ENCODE measurements around the gene WDR88. TPM values are rescaled to one million over a fixed set of nuclear protein-coding genes. Genes with fewer than 3 reads are reported as not detected.
"Not testable (repeated sequence)": the region's sequence is repeated elsewhere in the genome, so short reads cannot be mapped to it uniquely, and the experiment has no call there.

WDR88 gene
- total RNA-seq, 4 donors from 2014 or later, result not detected

DNA sequence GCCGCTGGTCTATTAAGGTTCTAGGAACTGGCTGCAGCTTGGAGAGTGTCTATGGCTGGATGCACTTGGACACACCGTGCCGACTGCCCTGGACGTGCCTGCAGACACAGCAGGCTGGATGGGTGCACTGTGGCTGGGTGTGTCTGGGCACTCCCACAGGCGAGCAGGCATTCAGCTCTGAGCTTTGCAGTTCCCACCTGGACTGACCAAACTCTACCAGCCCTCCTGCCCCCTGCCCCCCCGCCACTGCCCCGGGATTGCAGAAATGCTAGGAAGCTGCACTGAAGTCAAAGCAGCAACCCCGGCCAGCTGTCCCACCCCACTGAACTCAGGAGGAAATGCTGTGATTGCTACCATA is 55.2 kb downstream of the WDR88 start:
- WGBS, 2 donors, result 59 to 72% methylated on average over 7 to 8 of the region's 8 CpGs
- DNase-seq (ENCODE audit: low spot score in 2 of 2), result no peak
- intact Hi-C loops (cut with DNase I; ENCODE audit: low total_unique reads), result no loop called here
- H3K4me3 ChIP-seq (ENCODE audit: low read depth, poor library complexity, severe bottlenecking), result no peak overlapping the region
- no peak for TF ChIP-seq POLR2A (IDR thresholded peaks at IDR 0.05)
- TF ChIP-seq, protein P1, sequence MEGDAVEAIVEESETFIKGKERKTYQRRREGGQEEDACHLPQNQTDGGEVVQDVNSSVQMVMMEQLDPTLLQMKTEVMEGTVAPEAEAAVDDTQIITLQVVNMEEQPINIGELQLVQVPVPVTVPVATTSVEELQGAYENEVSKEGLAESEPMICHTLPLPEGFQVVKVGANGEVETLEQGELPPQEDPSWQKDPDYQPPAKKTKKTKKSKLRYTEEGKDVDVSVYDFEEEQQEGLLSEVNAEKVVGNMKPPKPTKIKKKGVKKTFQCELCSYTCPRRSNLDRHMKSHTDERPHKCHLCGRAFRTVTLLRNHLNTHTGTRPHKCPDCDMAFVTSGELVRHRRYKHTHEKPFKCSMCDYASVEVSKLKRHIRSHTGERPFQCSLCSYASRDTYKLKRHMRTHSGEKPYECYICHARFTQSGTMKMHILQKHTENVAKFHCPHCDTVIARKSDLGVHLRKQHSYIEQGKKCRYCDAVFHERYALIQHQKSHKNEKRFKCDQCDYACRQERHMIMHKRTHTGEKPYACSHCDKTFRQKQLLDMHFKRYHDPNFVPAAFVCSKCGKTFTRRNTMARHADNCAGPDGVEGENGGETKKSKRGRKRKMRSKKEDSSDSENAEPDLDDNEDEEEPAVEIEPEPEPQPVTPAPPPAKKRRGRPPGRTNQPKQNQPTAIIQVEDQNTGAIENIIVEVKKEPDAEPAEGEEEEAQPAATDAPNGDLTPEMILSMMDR (IDR thresholded peaks at IDR 0.05), result no peak

DNA sequence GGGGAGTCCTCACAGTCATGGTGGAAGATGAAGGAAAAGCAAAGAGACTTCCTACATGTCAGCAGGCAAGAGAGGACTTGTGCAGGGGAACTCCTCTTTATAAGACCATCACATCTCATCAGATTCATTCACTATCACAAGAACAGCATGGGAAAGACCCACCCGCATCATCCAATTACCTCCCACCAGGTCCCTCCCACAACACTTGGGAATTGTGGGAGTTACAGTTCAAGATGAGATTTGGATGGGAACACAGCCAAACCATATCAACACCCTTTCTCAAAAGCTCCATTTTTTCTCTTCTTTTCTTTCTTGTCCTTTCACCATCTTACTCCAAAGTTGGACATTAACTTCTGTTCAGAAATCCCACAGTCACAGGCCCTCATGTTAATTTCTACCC is 57.5 kb downstream of the WDR88 start:
- no peak for DNase-seq (ENCODE audit: low spot score in 2 of 2)
- intact Hi-C loops (cut with DNase I; ENCODE audit: low total_unique reads), result no loop called here
- WGBS, 2 donors, result 0 to 63% methylated on average over 1 of the region's 1 CpG
- TF ChIP-seq, protein P1 (IDR thresholded peaks at IDR 0.05), result no peak
- TF ChIP-seq POLR2A (IDR thresholded peaks at IDR 0.05), result no peak
- no peak overlapping the region for H3K4me3 ChIP-seq (ENCODE audit: low read depth, poor library complexity, severe bottlenecking)

DNA sequence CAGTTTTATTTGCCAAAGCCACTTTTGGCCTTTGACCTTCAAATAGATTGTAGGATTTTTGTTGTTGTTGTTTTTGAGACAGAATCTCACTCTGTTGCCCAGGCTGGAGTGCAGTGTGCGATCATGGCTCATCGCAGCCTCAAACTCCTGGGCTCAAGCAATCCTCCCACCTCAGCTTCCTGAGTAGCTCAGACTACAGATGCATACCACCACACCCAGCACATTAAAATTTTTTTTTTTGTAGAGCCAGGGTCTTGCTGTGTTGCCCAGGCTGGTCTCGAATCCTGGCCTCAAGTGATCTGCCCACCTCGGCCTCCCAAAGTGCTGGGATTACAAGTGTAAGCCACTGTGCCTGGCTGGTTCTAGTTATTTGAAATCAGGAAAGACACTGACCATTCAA is 59.2 kb downstream of the WDR88 start:
- H3K4me3 ChIP-seq (ENCODE audit: low read depth, poor library complexity, severe bottlenecking); intact Hi-C loops (cut with DNase I; ENCODE audit: low total_unique reads); DNase-seq (ENCODE audit: low spot score in 2 of 2): not testable (repeated sequence)
- WGBS, 2 donors, result 90 to 95% methylated on average over 4 of the region's 4 CpGs

DNA sequence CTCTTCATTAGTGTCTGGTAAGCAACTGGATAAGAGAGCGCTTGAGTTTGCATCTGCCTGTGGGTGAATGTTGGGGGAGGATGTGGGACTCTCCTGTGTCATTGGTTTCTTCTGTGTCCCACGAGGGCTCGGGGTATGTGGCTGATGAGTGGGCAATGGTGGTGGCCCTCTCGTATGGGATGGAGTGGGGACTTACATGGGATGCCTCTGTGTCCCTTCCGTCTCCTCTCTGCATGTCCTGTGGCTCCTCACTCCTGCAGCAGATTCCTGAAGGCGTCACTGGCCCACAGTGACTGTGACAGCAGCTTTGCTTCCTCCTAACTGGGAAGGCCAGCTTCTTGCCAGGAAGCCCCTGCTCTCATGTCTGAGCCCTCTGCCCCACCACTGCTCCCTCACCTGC is 59.6 kb downstream of the WDR88 start:
- 87 to 94% methylated on average over 6 of the region's 6 CpGs for WGBS, 2 donors
- no peak overlapping the region for H3K4me3 ChIP-seq (ENCODE audit: low read depth, poor library complexity, severe bottlenecking)
- TF ChIP-seq, protein P1 (IDR thresholded peaks at IDR 0.05), result no peak
- no peak for TF ChIP-seq POLR2A (IDR thresholded peaks at IDR 0.05)
- intact Hi-C loops (cut with DNase I; ENCODE audit: low total_unique reads), result no loop called here
- no peak for DNase-seq (ENCODE audit: low spot score in 2 of 2)

DNA sequence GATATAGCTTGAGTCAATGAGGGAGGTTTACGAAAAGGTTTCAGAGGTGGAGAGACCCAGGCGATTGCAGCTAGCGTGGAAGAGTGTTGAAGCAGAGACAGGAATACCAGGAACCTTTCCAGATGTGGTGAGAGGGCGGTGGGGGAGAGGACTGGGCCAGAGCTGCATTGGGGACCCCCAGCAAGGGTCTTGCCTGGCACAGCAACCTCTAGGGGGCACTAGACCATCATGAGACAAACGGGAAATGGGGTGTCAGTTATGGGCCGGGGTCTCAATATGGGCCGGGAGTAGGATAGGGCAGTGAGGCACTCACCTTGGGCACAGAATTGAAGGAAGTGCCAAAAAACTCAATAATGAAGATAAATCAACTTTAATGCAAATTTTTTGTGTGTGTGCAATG is 60.1 kb downstream of the WDR88 start:
- TF ChIP-seq POLR2A (IDR thresholded peaks at IDR 0.05), result no peak
- TF ChIP-seq, protein P1 (IDR thresholded peaks at IDR 0.05), result no peak
- DNase-seq (ENCODE audit: low spot score in 2 of 2), result no peak
- H3K4me3 ChIP-seq (ENCODE audit: low read depth, poor library complexity, severe bottlenecking), result no peak overlapping the region
- 72 to 82% methylated on average over 7 of the region's 7 CpGs for WGBS, 2 donors
- intact Hi-C loops (cut with DNase I; ENCODE audit: low total_unique reads), result no loop called here

DNA sequence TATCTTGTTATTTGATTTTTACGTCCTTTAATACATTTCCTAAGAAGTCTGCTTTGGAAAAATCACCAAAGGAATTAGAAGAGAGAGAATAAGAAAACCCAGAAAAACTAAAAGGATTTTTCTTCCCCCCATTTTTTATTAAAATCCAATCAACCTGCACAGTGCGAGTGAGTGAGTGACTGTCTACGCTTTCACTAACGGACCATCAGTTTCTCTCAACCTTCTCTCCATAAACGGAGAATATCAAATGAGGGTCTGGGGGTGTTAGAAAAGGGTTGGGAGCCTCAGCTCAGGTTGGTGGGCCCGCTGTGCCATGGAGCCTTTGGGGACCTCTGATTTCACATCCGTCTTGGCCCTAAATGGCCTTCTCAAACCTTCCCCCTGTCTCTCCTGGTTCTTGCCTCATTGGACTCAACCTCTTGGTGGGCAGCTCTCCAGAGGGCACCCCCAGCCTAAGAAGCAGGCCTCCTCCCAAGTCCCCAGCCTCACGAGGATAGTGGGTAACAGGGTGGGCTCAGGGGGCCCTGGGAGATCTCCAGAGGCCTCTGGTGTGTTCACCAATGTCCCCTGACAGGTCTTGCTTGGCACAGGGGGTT is 61.5 kb downstream of the WDR88 start:
- intact Hi-C loops (cut with DNase I; ENCODE audit: low total_unique reads), result no loop called here
- no peak for TF ChIP-seq POLR2A (IDR thresholded peaks at IDR 0.05)
- TF ChIP-seq, protein P1 (IDR thresholded peaks at IDR 0.05), result no peak
- no peak overlapping the region for H3K4me3 ChIP-seq (ENCODE audit: low read depth, poor library complexity, severe bottlenecking)
- no peak for DNase-seq (ENCODE audit: low spot score in 2 of 2)
- WGBS, 2 donors, result 81 to 83% methylated on average over 8 of the region's 8 CpGs
